ENCODE data around the gene NPAS2.

The NPAS2 gene

DNA sequence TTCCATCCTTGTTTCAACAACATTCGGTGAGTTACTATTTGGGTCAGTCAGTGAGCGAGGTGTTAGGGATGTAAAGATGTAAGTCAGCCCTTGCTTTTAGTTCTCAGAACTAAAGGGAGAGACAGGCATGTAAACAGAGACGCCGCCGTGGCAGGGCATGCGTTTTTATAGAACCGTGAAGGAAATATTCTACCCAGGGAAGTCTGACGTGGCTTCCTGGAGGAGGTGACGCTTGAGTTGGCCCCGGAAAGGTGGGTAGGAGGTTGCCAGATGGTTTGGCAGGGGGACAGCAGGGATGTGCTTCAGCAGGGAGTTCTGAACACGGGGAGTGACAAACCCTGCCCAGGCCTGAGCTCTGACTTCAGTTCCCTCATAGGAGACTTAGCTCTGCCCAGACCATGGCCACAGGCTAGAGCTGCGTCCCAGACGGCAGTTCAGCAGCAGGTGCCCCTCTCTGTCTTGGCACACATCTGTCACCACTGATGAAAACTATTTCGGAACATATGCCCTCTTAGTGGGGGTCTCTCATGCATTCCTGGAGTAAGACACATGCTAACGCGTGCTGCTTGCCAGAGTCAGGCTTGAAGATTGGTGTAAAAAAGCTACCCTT is 158.7 kb downstream of the NPAS2 start:
- no peak for DNase-seq (ENCODE audit: low spot score)
- Histone ChIP-seq H3K27ac (peak overlapping the region; percentile 46 to 69), H3K4me3 (no peak overlapping the region)
- TF ChIP-seq, protein P1, sequence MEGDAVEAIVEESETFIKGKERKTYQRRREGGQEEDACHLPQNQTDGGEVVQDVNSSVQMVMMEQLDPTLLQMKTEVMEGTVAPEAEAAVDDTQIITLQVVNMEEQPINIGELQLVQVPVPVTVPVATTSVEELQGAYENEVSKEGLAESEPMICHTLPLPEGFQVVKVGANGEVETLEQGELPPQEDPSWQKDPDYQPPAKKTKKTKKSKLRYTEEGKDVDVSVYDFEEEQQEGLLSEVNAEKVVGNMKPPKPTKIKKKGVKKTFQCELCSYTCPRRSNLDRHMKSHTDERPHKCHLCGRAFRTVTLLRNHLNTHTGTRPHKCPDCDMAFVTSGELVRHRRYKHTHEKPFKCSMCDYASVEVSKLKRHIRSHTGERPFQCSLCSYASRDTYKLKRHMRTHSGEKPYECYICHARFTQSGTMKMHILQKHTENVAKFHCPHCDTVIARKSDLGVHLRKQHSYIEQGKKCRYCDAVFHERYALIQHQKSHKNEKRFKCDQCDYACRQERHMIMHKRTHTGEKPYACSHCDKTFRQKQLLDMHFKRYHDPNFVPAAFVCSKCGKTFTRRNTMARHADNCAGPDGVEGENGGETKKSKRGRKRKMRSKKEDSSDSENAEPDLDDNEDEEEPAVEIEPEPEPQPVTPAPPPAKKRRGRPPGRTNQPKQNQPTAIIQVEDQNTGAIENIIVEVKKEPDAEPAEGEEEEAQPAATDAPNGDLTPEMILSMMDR (IDR thresholded peaks at IDR 0.05) = no peak

DNA sequence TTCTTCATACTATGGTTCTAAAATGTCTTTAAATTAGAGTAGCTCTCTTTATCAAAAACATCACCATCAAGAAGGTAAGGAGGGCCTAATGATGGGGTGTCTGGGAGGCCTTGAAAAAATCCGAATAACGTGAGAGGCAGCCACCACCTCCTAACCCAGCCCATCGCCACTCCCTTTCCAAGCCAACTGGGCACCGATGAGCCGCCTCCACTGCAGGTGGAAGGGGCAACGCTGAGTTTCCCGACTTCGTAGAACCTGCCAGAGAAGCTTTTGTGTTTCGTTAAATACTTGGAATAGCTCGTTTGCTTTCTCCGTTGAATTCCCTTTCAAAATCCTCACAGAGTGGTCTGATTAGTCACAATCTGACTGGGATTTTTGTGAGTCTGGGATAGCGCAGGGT is 160.1 kb downstream of the NPAS2 start:
- no peak for DNase-seq (ENCODE audit: low spot score)
- Histone ChIP-seq H3K4me3 (no peak overlapping the region), H3K27ac (no peak overlapping the region)
- TF ChIP-seq, protein P1 (IDR thresholded peaks at IDR 0.05) = no peak

DNA sequence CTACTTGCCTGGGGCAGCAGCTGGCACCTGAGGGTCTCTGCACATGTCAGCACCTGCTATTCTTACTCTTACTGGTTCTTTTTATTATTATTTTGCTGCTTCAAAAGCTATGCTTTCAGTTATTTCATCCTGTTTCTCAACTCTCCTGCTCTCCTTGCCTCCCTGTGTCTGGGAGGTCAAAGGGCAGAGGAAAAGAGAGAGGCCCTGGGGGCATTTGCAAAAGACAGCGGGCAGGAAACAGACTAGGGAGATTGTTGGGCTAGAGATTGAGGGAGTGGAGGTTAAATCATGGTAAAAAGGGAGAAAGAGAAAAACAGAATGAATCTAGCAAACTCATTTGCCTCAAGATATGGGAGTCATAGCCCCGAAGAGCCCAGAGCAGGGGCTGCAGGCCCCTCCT is 161.1 kb downstream of the NPAS2 start:
- Histone ChIP-seq H3K27ac (no peak overlapping the region), H3K4me3 (no peak overlapping the region)
- DNase-seq (ENCODE audit: low spot score) = no peak
- TF ChIP-seq, protein P1 (IDR thresholded peaks at IDR 0.05) = no peak

DNA sequence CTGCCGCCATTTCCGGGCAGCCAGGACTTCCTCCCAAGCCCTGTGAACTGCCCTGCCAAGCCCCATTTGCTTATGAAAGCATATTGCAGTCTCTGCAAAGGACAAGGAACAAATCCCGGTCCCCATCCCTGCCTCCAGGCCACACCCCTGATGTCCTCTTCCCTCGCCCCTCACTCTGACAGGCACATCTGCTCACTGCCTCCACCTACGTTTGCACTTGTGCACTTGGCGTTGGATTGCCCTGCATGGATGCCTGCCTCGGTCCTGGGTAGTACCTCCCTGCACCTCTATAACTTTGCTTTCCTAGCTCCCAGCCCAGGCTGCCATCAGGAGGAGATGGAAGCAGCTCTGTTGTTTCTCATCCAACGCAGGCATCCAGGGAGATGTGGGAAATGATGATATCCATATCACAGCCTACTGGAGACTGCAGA is 162.5 kb downstream of the NPAS2 start:
- no peak overlapping the region for H3K4me3 ChIP-seq
- H3K27ac ChIP-seq = no peak overlapping the region
- TF ChIP-seq, protein P1 (IDR thresholded peaks at IDR 0.05) = no peak
- DNase-seq (ENCODE audit: low spot score) = no peak

DNA sequence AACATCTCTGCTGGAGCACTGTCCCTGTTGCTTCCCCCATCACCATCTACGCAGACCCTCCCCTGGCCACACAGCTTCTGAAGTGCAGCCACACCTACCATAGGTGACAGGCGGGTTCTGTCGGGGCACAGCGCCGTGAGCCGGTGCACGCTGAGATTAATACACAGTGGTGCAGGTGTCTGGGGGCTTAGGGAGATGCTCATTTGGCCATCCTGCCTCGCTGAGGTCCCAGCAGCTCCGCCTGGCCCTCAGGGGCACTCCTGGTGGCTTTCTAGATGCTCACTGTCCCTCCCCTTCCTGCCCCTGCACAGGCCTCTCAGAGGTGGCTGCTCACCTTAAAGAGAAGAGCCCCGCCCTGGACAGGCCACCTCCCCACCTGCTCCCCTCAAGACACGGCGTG is 163.3 kb downstream of the NPAS2 start:
- no peak for DNase-seq (ENCODE audit: low spot score)
- TF ChIP-seq, protein P1 (IDR thresholded peaks at IDR 0.05) = no peak
- Histone ChIP-seq H3K4me3 (no peak overlapping the region), H3K27ac (peak overlapping the region in 1 of 2 donors; percentile 51)

DNA sequence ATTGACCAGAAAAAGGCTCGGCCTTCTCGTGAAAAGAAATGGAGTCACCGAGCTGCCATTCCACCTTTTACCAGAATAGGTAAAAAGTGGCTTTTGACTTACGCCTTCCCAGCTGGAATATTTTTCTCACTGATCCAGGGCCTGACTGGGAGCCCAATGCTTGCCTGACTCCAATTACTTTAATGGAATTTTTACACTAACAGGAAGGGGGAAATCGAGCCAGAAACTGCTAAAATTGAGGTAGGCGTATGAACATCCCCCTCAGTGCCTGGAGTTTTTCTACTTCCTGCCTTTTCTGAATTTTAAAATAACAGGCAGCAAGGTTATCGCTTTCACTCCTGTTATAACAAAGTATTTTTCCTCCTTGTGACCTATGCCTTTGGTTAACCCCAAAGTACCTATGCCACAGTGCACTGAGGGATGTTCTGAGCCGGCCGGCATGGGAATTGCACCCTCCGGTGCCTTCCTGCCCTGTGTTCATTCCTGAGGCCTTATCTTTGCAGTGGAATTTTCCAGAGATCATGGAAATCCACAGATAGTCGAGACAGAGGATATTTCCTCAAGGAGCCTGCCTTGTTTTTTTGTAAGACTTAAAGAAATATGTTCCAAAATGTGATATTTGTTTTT is 163.9 kb downstream of the NPAS2 start:
- TF ChIP-seq, protein P1 (IDR thresholded peaks at IDR 0.05) = no peak
- peak overlapping the region in 1 of 2 donors; percentile 51 for H3K27ac ChIP-seq
- no peak for DNase-seq (ENCODE audit: low spot score)
- H3K4me3 ChIP-seq = no peak overlapping the region

- Histone ChIP-seq H3K4me3 (no peak overlapping the region), H3K27ac (no peak overlapping the region)
- no peak for DNase-seq (ENCODE audit: low spot score)
- TF ChIP-seq, protein P1 (IDR thresholded peaks at IDR 0.05) = peak; percentile 83
Observed at GRCh38 chr2:100984892-100985307, 165.0 kb downstream of the NPAS2 start.
